Activated T-cell treated with anti-CD3 and anti-CD28 coated beads, Interleukin-2, amount 50 U/mL, for 1 hour (primary cell): ENCODE results near the gene HLCS.
"Not testable (repeated sequence)": the region's sequence is repeated elsewhere in the genome, so short reads cannot be mapped to it uniquely, and the experiment has no call there.

Source experiments
- DNase-seq: peaks from one replicate; pipeline ENCODE4 v3.0.0-alpha.2; 2020

HLCS gene

GRCh38 chr21:36966066-36966820, at the start of gene HLCS:
Gene HLCS, minus strand, starts transcription at chr21:36966669. Its CDS starts 31 bp downstream, at chr21:36966638.
- peak; percentile 83 for DNase-seq

DNA sequence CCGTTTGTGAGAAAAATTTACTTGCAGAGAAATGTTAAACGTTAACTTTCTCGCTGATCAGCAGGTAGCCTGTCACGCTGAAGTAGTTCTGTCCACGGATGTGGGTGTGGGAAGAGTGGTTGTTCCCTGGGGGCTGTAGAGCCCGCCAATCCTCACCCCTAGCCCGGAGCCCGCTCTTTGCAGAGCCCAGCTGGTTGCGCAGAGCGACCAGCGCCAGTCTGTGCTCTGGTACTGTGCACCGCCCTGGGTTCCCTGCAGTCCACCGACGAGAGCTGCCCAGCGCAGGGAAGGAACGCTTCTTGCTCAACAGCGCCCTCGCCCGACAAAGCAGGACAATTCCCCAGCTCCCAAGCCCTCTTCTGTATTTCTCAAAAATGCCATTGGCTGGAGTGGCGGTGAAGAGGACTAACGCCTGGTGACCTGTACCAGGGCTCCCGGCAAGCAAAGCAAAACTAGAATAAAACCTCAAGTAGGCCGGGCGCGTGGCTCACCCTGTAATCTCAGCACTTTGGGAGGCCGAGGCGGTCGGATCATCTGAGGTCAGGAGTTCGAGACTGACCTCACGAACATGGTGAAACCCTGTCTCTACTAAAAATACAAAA, 43.4 kb upstream of the HLCS start:
- peak; percentile 81 for DNase-seq

DNA sequence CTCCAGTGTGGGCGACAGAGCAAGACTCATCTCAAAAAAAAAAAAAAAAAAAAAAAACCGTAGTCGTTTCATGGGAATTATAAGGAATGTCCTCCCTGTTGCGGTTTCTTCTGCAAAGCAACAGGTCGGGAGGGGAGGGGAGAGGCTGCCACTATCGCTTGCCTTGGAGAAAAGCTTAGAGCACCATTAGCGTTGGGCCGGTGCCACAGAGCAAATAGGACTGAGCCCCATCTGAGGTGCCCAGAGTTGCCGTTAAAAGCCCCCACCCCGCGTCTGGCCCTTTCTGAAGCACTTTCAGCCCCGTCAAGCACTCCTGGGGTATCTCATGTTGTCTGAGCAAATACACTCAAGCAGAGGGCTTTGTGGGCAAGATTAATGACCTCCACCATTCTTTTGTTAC, 42.3 kb upstream of the HLCS start:
- DNase-seq, result no peak

GRCh38 chr21:37006486-37007291, 40.2 kb upstream of the HLCS start, which contains the start of gene RIPPLY3:
Gene RIPPLY3, plus strand, starts transcription at chr21:37006702. Its CDS starts 71 bp downstream, at chr21:37006773.
- DNase-seq, result peak; percentile 37

DNA sequence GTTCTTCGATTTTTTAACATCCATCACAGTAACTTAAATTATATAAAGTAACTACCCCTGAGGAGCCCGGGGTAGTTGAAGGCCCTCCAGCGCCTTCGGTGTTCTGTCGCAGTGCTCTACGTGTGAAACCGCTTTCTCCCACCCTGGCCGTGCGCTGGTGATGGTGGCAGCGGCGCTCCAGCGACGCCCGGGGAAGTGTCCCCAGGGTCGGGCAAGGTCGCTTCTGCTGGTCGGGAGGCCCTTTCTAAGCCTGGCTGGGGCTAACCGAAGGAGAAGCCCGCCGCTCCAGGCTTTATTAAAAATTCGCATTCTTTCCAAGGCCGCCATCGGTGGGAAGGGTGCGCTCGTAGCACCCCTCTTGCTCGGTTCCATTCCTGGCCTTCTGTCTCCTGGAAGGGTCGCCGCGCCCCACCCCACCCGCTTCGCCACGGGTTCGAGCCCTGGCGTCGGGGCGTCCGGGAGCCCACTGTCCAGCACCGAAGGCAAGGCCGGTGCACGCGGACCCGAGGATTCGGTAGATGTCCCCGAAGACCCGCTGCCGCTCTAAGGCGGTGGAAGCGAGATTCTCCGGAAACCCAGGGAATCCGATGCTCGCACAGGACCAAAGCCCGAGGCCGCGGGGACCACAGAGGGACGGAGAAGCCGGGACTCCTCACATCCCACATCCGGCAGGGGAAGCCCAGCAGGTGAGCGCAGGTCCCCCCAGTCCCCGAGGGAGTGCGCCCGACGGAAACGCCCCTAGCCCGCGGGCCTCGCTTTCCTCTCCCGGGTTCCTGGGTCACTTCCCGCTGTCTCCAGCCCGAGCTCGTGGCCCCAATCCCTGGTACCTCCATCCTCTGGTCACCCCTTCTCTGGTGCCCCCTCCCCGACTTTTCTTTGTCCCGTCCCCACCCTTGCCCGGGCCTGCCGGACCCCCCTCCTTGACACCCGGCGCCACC, 39.3 kb upstream of the HLCS start:
- DNase-seq, result no peak

DNA sequence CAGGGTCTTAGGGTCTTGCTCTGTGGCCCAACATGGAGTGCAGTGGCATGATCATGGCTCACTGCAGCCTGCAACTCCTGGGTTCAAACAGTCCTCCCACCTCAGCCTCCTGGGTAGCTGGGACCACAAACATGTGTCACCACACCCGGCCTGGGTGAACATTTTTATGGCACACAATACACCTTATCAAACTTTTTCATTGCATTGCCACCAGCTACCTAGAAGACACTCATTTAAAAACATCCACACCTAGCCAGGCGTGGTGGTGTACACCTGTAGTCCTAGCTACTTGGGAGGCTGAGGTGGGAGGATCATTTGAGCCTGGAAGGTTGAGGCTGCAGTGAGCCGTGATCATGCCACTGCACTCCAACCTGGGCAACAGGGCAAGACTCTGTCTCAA, 37.4 kb upstream of the HLCS start:
- not testable (repeated sequence) for DNase-seq

DNA sequence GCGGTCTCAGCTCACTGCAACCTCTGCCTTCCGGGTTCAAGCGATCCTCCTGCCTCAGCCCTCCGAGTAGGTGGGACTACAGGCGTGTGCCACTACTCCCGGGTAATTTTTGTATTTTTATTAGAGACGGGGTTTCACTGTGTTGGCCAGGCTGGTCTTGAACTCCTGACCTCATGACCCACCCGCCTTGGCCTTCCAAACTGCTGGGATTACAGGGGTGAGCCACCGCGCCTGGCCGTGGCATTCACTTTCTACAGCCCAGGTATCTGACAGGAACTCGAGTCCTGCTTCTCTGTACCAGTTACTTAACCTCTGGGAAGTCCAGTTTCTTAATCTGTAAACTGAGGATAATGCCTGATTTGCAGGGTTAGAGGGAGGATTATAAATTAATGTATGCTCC, 36.4 kb upstream of the HLCS start:
- not testable (repeated sequence) for DNase-seq

DNA sequence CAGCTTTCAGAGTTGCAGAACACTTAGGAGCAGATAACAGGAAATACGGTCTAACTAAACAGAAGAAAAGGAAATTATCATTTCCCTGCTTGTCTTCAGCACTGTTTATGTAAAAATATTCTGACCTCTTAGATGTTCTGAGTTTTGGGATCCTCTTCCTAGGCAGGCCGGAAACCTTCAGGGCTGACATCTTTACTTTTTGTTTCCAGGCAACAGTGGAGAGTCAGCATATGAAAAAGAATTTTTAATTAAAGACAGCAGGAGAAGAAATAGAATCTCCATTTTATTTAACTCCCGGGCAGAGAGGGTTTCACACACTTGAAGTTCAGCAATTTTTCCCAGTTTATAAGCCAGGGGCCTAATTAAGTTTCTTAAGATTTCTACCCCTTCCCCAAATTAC, 35.0 kb upstream of the HLCS start:
- DNase-seq, result no peak

GRCh38 chr21:37000381-37000780, 33.9 kb upstream of the HLCS start:
- DNase-seq, result no peak

DNA sequence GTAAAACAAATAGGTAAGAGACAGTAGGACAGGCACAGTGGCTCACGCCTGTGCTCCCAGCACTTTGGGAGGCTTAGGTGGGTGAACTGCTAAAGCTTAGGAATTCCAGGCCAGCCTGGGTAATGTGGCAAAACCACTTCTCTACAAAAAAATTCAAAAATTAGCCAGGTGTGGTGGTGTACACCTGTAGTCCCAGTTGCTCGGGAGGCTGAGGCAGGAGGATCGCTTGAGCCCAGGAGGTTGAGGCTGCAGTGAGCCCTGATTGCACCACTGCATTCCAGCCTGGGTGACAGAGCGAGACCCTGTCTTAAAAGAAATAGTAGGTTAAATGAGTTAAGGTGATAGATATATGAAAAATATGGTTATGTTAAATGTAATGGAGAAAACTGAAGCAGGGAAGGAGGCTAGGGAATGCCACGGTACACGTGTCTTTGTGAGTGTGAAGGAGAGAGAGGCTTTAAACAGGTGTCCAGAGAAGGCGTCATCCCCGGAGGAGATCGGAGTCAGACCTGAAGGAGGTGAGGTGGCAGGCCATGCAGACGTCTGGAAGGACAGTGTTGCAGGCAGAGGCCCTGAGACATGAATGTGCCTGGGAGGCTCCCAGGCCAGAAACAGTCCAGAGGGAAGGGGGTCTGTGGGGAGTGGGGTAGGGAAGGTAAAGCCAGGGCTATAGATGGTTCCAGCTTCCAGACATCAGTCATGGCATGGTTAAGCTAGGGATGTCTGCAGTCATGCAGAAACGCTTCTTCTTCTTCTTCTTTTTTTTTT, 32.8 kb upstream of the HLCS start:
- no peak for DNase-seq

DNA sequence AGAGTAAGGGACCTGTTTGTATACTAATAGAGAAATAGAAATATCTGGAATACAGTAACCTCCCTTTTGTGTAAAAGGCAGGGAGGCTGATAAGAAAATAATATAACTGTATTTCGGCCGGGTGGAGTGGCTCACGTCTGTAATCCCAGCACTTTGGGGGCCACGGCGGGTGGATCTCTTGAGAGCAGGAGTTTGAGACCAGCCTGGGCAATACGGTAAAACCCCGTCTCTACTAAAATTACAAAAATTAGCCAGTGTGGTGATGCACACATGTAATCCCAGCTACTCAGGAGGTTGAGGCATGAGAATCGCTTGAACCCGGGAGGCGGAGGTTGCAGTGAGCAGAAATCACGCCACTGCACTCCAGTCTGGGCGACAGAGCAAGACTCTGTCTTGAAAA, 28.8 kb upstream of the HLCS start:
- not testable (repeated sequence) for DNase-seq

GRCh38 chr21:36994501-36995158, 28.2 kb upstream of the HLCS start:
- peak; percentile 27 for DNase-seq

GRCh38 chr21:36992671-36993070, 26.2 kb upstream of the HLCS start:
- DNase-seq, result no peak

- no peak for DNase-seq
These were observed 24.2 kb upstream of the HLCS start for GRCh38 chr21:36990508-36991205.

GRCh38 chr21:36989699-36990507, 23.4 kb upstream of the HLCS start:
- peak; percentile 91 for DNase-seq

GRCh38 chr21:36989199-36989698, 22.8 kb upstream of the HLCS start:
- DNase-seq, result not testable (repeated sequence)

- no peak for DNase-seq
These were observed 22.1 kb upstream of the HLCS start for GRCh38 chr21:36988536-36988935.

DNA sequence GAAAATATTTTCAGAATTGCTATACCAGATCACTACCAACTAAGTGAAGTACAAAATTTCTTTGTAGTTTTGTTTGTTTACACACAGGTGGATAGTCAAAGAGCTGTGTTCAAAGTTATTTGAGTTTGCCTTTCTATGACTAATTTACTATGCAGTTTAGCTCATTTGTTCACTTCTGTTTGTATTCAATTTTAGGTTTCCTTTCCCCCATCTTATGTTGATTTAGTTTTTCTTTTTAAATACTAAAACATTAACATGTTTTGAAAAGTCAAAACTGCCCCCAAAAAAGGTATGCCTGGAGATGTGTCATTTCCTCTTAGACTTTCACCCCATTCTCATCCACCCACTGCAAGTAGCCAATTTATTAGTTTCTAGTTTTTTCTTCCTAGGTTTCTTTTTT, 21.4 kb upstream of the HLCS start:
- no peak for DNase-seq
